GM19099 (cell line): ENCODE results near the gene XRN2.

Experiments used
- POLR2A ChIP-seq: IDR thresholded peaks from 3 replicates; pipeline ENCODE4 v1.6.1; 2011; ENCODE audit warnings: low read depth; ENCODE audit not compliant: insufficient read length; ENCODE audit errors: extremely low read depth

The XRN2 gene, protein sequence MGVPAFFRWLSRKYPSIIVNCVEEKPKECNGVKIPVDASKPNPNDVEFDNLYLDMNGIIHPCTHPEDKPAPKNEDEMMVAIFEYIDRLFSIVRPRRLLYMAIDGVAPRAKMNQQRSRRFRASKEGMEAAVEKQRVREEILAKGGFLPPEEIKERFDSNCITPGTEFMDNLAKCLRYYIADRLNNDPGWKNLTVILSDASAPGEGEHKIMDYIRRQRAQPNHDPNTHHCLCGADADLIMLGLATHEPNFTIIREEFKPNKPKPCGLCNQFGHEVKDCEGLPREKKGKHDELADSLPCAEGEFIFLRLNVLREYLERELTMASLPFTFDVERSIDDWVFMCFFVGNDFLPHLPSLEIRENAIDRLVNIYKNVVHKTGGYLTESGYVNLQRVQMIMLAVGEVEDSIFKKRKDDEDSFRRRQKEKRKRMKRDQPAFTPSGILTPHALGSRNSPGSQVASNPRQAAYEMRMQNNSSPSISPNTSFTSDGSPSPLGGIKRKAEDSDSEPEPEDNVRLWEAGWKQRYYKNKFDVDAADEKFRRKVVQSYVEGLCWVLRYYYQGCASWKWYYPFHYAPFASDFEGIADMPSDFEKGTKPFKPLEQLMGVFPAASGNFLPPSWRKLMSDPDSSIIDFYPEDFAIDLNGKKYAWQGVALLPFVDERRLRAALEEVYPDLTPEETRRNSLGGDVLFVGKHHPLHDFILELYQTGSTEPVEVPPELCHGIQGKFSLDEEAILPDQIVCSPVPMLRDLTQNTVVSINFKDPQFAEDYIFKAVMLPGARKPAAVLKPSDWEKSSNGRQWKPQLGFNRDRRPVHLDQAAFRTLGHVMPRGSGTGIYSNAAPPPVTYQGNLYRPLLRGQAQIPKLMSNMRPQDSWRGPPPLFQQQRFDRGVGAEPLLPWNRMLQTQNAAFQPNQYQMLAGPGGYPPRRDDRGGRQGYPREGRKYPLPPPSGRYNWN

DNA sequence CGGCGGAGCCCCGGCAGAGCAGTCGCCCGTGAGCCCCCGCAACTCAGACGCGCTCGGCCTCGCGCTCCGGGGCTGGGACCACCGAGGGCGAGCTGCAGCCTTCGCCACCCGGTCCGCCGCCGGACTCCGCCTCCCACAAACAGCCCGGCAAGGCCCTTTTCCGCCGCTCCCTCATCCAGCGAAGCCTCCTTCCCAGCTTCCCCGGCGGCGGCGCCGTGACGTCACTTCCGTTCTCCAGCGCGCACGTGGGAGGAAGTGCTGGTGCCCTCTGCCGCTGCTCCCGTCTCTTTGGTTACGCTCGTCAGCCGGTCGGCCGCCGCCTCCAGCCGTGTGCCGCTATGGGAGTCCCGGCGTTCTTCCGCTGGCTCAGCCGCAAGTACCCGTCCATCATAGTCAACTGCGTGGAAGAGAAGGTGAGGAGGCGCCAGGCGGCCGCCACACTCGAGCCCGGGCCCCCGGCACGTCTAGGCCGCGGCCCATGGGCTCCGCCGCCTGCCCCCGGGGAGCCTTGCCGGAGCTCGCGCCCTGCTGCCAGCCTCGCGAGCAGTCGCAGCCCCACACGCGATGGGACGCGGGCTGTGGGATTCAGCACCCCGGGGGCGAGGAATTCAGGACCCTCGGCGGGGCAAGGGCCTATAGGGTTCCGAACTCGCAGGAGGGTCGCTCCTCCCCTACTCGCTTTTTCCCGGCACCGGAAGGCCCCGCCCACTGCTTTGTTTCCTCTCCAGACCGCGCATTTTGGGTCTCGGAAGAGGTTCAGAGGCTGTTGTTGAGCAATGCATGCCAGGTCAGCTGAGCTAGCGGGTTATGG is at the start of gene XRN2:
XRN2 (plus strand) TSS at position 271 of the 811 bp plus-strand sequence; CDS start at position 339, 68 bp downstream.
- TF ChIP-seq POLR2A, result peak; percentile 95

DNA sequence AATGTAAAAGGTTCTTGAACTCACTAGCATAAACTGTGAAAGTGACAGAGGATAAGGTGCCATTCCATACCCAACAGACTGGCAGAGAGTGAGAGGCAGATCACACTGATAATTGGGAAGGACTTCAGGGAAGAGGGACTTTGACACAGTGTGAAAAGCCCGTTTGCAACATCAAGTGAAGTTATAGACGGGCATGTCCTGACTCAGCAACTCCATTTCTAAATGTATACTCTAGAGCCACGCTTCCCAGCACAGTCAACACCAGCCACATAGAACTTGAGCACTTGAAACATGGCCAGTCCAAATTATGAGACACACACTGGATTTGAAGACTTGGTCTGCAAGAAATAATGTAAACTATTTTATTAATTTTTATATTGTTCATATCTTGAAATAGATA is 45.9 kb upstream of the XRN2 start:
- TF ChIP-seq POLR2A, result no peak

DNA sequence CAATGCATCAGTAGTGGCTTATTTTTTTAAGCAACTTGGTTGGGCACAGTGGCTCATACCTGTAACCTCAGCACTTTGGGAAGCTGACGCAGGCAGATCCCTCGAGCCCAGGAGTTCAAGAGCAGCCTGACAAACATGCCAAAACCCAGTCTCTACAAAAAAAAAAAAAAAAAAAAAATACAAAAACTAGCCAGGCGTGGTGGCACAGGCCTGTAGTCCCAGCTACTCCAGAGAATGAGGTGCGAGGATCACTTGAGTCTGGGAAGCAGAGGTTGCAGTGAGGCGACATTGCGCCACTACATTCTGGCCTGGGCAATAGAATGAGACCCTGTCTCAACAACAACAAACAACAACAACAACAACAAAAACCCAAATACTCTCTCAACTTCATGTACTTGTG is 44.7 kb upstream of the XRN2 start:
- no peak for TF ChIP-seq POLR2A

DNA sequence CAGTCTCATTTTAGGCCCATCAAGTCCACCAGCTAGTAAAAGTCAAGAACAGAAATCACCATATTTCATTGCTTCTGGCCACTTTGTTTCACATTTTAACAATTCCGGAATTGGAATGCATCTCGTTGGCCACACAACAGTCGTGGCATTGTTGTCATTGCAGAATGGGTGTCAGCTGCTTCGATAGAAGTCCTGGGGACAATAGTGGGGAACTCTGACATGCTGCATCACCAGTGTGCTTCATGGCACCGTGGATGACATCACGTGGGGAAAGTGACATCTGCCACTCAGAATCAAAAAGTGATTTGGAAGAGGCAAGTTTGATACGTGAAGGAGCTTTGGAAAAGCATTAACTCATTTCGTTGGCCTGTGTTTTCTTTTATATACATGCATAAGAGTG is 43.8 kb upstream of the XRN2 start:
- no peak for TF ChIP-seq POLR2A

DNA sequence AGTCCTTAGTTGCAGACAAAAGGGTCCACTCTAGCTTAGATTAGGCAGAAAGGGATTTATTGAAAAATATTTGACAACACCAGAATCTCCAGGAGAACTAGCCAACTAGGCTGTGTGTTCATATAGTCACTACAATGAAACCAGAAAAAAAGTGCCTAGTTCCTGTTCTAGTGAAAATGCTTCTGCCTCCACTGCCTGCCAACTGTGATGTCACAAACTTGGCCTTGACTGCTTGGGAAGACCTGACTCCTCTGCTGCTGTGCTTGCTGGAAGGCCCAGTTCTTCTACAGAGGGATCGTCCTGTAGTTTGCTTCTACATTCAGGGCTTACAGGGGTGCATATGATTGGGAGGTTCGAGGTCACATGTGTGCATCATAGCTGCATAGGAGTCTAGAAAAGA is 40.3 kb upstream of the XRN2 start:
- no peak for TF ChIP-seq POLR2A

DNA sequence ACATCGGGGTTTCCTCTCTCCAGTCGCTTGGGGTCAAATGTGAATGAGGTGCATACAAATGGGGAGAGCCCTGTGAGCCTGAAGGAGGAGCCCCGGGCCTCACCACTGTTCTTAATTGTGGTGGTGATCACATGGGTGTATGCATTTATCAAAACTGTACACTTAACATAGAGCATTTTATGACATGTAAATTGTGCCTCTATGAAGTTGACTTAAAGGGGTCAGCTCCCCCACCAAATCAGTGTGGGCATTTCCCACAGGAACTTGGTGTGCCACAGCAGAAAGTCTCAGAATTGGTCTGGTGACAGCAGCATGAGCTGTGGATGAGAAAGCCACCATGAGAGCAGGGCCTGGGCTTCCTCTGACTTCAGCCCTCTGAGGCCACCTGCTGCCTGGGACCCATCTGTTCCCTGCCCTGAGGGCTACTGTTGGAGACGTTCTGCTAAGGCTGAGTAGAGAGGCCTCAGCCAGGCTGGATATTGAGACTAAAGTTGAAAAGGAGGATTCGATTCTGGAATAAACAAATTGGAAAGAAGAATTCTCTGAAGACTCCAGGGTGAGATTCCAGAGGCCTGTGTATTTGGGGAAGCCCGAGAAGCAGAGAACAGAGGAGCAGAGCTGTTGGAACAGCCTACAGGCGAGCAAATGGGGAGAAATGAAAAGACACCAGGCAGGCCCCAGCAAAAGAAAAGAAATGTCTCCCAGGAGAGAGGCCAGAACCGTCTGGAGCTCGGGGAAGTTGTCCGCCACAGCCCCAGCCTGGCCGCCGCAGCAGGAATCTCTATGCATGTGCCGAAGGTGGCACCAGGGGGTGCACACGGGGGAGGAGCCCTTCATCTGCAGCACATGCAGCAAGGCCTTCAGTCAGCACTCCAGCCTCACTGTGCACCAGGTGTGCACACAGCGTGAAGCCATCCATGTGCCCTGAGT is 37.6 kb upstream of the XRN2 start:
- no peak for TF ChIP-seq POLR2A

DNA sequence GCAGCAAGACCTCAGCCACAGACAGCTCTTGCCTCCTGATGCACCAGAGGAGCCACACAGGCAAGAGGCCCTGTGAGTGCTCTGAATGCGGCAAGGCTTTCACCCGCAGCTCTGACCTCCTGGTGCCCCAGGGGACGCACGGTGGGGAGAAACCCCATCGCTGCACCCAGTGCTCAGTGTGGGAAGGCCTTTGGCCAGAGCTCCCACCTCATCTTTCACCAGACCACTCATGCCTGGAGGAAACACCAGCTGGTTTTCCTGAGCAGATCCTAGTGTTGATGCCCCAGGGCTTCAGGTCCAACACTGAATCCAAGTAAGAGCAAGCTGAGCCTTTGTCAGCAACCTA is 37.0 kb upstream of the XRN2 start:
- TF ChIP-seq POLR2A, result no peak

DNA sequence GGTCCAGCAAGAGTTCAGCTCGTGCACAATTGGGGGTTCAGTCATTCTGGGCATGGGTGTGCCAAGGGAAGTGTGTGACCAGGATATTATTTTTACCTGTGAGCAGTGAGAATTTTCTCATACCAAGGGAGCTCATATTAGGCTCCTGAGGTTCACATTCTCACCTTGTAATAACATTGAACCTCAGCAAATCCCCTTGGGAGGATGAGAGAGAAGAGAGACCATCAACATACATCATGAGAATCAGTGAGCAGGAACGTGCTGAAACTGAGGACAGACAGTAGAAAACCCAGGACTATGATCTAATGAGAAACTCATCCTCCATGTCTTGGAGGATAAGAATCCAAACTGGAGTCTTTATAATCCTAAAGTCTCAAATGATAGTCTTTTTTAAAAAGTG is 33.4 kb upstream of the XRN2 start:
- TF ChIP-seq POLR2A, result no peak

DNA sequence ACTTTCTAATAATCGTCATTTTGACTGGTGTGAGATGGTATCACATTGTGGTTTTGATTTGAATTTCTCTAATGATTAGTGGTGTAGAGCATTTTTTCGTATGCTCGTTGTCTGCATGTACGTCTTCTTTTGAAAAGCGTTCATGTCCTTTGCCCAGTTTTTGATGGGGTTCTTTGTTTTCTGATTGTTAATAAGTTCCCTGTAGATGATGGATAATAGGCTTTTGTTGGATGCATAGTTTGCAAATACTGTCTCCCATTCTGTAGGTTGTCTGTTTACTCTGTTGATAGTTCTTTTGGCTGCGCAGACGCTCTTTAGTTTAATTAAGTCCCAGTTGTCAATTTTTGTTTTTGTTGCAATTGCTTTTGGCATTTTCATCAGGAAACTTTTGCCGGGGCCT is 32.3 kb upstream of the XRN2 start:
- no peak for TF ChIP-seq POLR2A

DNA sequence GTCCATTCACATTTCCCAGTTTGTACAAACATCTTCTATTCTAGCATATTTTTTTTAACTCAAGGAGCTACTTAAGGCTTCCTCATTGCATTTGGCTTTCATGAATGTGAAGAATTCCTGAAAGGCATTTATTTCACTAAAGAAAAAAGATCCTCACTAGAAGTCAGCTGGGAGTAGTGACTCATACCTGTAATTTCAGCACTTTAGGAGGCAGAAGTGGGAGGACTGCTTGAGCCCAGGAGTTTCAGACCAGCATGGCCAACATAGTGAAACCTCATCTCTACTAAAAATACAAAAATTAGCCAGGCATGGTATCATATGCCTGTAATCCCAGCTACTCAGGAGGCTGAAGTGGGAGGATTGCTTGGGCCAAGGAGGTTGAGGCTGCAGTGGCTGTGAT is 30.9 kb upstream of the XRN2 start:
- no peak for TF ChIP-seq POLR2A

DNA sequence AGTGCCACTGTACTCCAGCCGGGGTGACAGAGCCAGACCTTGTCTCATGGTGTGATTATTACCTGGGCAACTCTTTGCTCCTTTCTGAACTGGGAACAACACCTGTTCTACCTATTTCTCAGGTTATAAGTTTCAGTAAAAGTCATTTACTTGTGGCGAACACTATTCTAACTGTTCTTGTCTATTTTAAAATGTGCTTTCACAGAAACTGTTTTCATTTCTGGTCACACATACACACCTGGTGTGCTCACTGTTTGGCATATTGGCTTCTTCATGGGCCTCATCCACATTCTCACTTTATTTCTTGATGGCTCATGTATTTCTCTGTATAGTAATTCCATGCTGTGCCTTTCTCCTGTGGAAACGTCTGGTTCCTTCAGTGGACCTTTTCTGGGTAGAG is 30.5 kb upstream of the XRN2 start:
- no peak for TF ChIP-seq POLR2A

DNA sequence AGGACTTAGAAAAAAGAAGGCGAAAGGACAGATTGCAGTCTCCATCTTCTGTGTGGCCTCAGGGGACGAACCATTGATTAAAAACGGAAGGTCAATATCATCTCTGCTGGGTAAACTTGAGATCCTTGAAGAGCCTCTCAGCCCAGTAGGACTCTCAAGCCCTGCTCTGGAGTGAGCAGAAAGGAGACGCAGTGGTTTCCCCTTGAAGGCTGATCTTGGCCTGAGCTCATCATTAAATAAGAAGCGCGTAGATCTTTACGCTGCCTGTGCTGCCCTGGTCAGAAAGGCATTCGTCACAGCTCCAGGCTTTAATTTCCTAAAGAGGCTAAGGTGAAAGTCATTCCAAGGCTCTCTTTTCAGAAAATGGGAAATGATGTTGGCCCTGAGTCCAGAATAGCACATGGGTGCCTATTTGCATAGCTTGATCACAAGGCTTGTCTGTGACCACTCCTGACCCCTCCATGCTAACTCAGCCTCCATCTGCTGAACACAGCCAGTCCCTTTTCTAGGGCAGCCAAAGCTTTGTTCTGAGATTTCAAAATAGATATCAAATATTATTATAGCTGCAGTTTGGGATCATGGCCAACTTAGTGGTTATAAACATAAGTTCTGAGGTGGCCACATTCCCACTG is 29.3 kb upstream of the XRN2 start:
- TF ChIP-seq POLR2A, result no peak

DNA sequence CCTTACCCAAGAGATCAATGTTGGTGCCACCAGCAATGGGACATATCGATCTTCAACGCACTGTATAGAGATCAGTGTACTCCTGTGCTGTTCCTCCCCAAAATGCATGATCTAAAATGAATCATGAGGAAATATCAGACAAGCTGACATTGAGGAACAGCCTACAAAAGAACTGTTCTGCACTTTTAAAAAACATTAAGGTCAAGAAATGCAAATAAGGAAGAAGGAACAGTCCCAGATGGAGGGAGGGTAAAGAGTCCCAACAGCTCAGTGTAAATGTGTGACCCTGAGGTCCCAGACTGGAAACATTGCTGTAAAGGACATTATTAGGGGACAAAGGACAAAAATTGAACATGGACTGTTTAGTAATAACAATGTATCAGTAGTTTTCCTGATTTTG is 24.3 kb upstream of the XRN2 start:
- TF ChIP-seq POLR2A, result no peak

DNA sequence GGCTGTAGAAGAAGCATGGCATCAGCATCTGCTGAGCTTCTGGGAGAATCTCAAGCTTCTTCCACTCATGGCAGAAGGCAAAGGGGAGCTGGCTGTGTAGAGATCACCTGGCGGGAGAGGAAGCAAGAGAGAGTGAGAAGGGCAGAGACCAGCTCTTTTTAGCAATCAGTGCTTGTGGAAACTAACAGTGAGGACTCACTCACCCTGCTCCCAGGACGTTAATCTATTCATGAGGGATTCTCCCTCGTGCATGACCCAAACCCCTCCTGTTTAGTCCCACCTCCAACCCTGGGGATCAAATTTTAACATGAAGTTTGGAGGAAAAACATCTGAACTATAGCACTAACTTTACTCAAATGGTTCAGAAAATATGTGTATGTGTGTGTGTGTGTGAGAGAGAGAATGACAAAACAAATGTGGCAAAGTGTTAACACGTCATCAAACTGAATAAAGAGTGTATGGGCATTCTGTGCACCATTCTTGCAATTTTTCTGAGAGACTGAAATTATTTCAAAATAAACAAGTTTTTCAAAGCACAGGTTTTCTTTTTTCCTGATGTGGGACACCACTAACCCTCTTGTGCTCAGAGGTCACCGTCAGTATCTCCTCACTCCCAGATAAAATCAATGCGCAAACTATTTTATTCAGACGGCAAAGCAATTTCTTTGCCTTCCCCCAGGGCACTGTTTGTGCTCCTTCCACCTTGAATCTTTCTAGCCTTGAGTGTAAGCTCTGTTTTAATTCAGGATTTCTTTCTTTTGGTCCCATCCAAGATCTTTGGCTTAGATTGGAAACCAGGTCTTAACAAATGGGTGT is 23.2 kb upstream of the XRN2 start:
- TF ChIP-seq POLR2A, result no peak
